Measurements from ENCODE around the gene KLHL29. TPM values are rescaled to one million over a fixed set of nuclear protein-coding genes. Genes with fewer than 3 reads are reported as not detected.

Gene KLHL29
- total RNA-seq, 4 donors from 2014 or later: 7.6 to 15.3 (median 8.4) TPM

- no peak for TF ChIP-seq CTCF (IDR thresholded peaks at IDR 0.05; ENCODE audit: low read depth)
These were observed 99.3 kb downstream of the KLHL29 start for GRCh38 chr2:23484275-23484674.

- TF ChIP-seq CTCF (IDR thresholded peaks at IDR 0.05; ENCODE audit: low read depth): no peak
These were observed 99.8 kb downstream of the KLHL29 start for GRCh38 chr2:23484767-23485166.

GRCh38 chr2:23485261-23485660 lies 100.3 kb downstream of the KLHL29 start:
- no peak for TF ChIP-seq CTCF (IDR thresholded peaks at IDR 0.05; ENCODE audit: low read depth)

GRCh38 chr2:23485841-23486683 lies 101.1 kb downstream of the KLHL29 start:
- TF ChIP-seq CTCF (IDR thresholded peaks at IDR 0.05; ENCODE audit: low read depth): no peak

GRCh38 chr2:23486684-23487075 lies 101.7 kb downstream of the KLHL29 start:
- TF ChIP-seq CTCF (IDR thresholded peaks at IDR 0.05; ENCODE audit: low read depth): no peak

- TF ChIP-seq CTCF (IDR thresholded peaks at IDR 0.05; ENCODE audit: low read depth): no peak
These were observed 102.9 kb downstream of the KLHL29 start for GRCh38 chr2:23487735-23488492.

- no peak for TF ChIP-seq CTCF (IDR thresholded peaks at IDR 0.05; ENCODE audit: low read depth)
These were observed 103.6 kb downstream of the KLHL29 start for GRCh38 chr2:23488584-23488983.
